ENCODE results near the gene ERMP1.

The ERMP1 gene

DNA sequence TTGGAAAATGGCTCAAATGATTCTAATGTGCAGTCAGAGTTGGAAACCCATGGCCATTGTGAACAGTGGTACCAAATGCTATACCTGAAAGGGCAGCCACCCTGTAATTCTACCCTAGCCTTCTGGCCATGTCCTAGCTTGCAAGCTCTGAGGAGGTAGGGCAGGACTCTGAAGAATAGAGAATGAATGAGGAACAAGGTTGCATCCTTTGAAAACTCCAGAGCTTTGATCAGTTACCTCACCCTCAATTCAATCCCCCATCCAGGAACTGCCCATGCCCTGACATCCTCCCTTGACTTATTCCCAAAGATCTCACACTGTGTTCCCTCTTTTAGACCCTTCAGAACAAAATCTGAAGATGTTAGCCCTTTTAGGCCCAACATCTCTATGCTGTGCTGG, 17.8 kb upstream of the ERMP1 start:
- Histone ChIP-seq H2AK5ac (ENCODE audit: low read depth, low read length) (no peak overlapping the region), H2BK15ac (ENCODE audit: low read length) (no peak overlapping the region), H4K8ac (ENCODE audit: low read depth, low read length) (no peak overlapping the region), H2BK5ac (ENCODE audit: low read length) (no peak overlapping the region), H3K18ac (ENCODE audit: low read length) (no peak overlapping the region), H3K23ac (ENCODE audit: low read depth, low read length, poor library complexity) (no peak overlapping the region), H4K91ac (ENCODE audit: low read depth, low read length, poor library complexity) (no peak overlapping the region), H2AFZ (ENCODE audit: low read length) (no peak overlapping the region), H3K27ac (replicated peaks; ENCODE audit: low read length) (no peak overlapping the region), H3K14ac (ENCODE audit: low read length) (no peak overlapping the region), H3K4ac (ENCODE audit: low read length) (no peak overlapping the region), H3K4me1 (ENCODE audit: control insufficient read depth in 2 of 2, insufficient read depth in 1 of 2, low read depth in 1 of 2, low read length in 2 of 2) (no peaks in the 10 kb centered on the region), H2BK12ac (ENCODE audit: low read length) (no peak overlapping the region), H3K4me3 (ENCODE audit: low read length in 2 of 2) (no peak overlapping the region), H2BK120ac (ENCODE audit: low read depth, low read length) (no peak overlapping the region), H3K79me1 (ENCODE audit: low read depth, low read length) (no peaks in the 10 kb centered on the region), H3K27me3 (ENCODE audit: control insufficient read depth in 3 of 3, insufficient read depth in 3 of 3, low read depth in 1 of 3, low read length in 3 of 3) (no peaks in the 10 kb centered on the region), H3K36me3 (replicated peaks in 1 of 2; ENCODE audit: control insufficient read depth in 2 of 2, insufficient read depth in 2 of 2, low read length in 2 of 2) (no peaks in the 10 kb centered on the region), H3K4me2 (ENCODE audit: insufficient read depth, low read length, poor library complexity, severe bottlenecking) (no peak overlapping the region), H3K9ac (ENCODE audit: low read depth, low read length, poor library complexity) (no peak overlapping the region), H3K9me3 (replicated peaks in 1 of 2; ENCODE audit: control insufficient read depth in 2 of 2, insufficient read depth in 1 of 2, low read depth in 1 of 2, low read length in 2 of 2) (no peaks in the 10 kb centered on the region)
- no peak for DNase-seq (ENCODE audit: low spot score)

DNA sequence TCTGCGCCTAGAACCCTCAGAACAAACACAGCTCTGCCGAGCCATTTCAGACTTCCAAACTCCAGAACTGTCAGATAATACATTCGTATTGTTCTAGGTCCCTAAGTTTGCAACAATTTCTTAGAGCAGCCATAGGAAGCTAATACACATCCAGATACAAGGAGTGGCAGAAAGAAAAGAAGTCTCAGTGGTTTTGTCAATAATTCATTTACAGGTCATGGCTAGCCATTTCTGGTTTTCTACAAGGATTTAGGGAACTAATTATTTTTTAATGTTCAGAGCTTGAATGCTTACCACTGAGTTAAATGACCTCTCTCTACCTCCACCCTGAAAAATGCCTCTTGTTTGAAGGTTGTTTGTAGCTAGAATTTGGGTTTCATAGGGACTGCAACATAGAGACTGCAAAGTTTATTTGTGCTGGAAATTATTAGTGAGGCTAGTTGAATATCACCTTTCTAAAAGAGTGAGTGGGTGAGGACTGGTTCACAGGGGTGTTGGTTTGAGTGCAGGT, 15.5 kb upstream of the ERMP1 start:
- no peak overlapping the region for H3K23ac ChIP-seq (ENCODE audit: low read depth, low read length, poor library complexity)
- no peak for DNase-seq (ENCODE audit: low spot score)
- no peaks in the 10 kb centered on the region for H3K27me3 ChIP-seq (ENCODE audit: control insufficient read depth in 3 of 3, insufficient read depth in 3 of 3, low read depth in 1 of 3, low read length in 3 of 3)
- no peak overlapping the region for H3K9ac ChIP-seq (ENCODE audit: low read depth, low read length, poor library complexity)
- no peak overlapping the region for H3K4ac ChIP-seq (ENCODE audit: low read length)
- no peak overlapping the region for H3K4me2 ChIP-seq (ENCODE audit: insufficient read depth, low read length, poor library complexity, severe bottlenecking)
- no peak overlapping the region for H3K18ac ChIP-seq (ENCODE audit: low read length)
- H2BK120ac ChIP-seq (ENCODE audit: low read depth, low read length): no peak overlapping the region
- no peak overlapping the region for H2AK5ac ChIP-seq (ENCODE audit: low read depth, low read length)
- no peak overlapping the region for H2BK12ac ChIP-seq (ENCODE audit: low read length)
- no peak overlapping the region for H4K8ac ChIP-seq (ENCODE audit: low read depth, low read length)
- H4K91ac ChIP-seq (ENCODE audit: low read depth, low read length, poor library complexity): no peak overlapping the region
- H2BK15ac ChIP-seq (ENCODE audit: low read length): no peak overlapping the region
- H2AFZ ChIP-seq (ENCODE audit: low read length): no peak overlapping the region
- H3K9me3 ChIP-seq (replicated peaks in 1 of 2; ENCODE audit: control insufficient read depth in 2 of 2, insufficient read depth in 1 of 2, low read depth in 1 of 2, low read length in 2 of 2): no peaks in the 10 kb centered on the region
- WGBS, 2 donors (ENCODE audit: extremely low coverage in 2 of 2, insufficient read length in 2 of 2, insufficient replicate concordance in 1 of 2): no CpG with 5 or more reads among the region's 3 CpGs
- H2BK5ac ChIP-seq (ENCODE audit: low read length): no peak overlapping the region
- H3K4me1 ChIP-seq (ENCODE audit: control insufficient read depth in 2 of 2, insufficient read depth in 1 of 2, low read depth in 1 of 2, low read length in 2 of 2): peaks cover 4 to 5% of the 10 kb centered on the region in 2 donors
- no peaks in the 10 kb centered on the region for H3K79me1 ChIP-seq (ENCODE audit: low read depth, low read length)
- H3K4me3 ChIP-seq (ENCODE audit: low read length in 2 of 2): no peak overlapping the region
- H3K27ac ChIP-seq (replicated peaks; ENCODE audit: low read length): no peak overlapping the region
- no peaks in the 10 kb centered on the region for H3K36me3 ChIP-seq (replicated peaks in 1 of 2; ENCODE audit: control insufficient read depth in 2 of 2, insufficient read depth in 2 of 2, low read length in 2 of 2)
- no peak overlapping the region for H3K14ac ChIP-seq (ENCODE audit: low read length)

DNA sequence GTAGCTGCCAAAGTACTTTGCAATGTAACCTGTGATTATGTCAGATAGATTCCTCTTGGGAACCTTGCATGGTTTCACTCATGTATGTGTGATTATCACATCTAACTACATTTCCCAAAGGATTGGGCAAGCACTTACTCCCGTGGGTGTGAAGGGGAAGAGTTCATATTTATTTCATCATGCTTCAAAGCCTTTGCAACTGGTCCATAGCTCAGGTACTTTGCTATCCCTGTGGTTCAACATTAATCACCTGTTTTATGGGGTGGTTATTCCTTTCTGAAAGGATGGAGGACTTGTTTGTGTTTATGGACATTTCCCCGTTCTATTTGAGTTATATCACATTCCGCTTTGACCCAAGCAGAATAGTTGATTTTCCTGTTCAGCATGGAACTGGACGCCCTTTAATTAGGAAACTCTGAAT, 13.6 kb upstream of the ERMP1 start:
- no peaks in the 10 kb centered on the region for H3K27me3 ChIP-seq (ENCODE audit: control insufficient read depth in 3 of 3, insufficient read depth in 3 of 3, low read depth in 1 of 3, low read length in 3 of 3)
- H2BK5ac ChIP-seq (ENCODE audit: low read length): no peak overlapping the region
- H3K9me3 ChIP-seq (replicated peaks in 1 of 2; ENCODE audit: control insufficient read depth in 2 of 2, insufficient read depth in 1 of 2, low read depth in 1 of 2, low read length in 2 of 2): no peaks in the 10 kb centered on the region
- no peak overlapping the region for H3K18ac ChIP-seq (ENCODE audit: low read length)
- no peak overlapping the region for H3K14ac ChIP-seq (ENCODE audit: low read length)
- H3K4me1 ChIP-seq (ENCODE audit: control insufficient read depth in 2 of 2, insufficient read depth in 1 of 2, low read depth in 1 of 2, low read length in 2 of 2): peaks cover 6 to 7% of the 10 kb centered on the region in 2 donors
- WGBS, 2 donors (ENCODE audit: extremely low coverage in 2 of 2, insufficient read length in 2 of 2, insufficient replicate concordance in 1 of 2): no CpG with 5 or more reads among the region's 4 CpGs
- no peak overlapping the region for H2BK15ac ChIP-seq (ENCODE audit: low read length)
- H3K36me3 ChIP-seq (replicated peaks in 1 of 2; ENCODE audit: control insufficient read depth in 2 of 2, insufficient read depth in 2 of 2, low read length in 2 of 2): no peaks in the 10 kb centered on the region
- no peak overlapping the region for H2BK12ac ChIP-seq (ENCODE audit: low read length)
- H4K8ac ChIP-seq (ENCODE audit: low read depth, low read length): no peak overlapping the region
- H3K79me1 ChIP-seq (ENCODE audit: low read depth, low read length): no peaks in the 10 kb centered on the region
- no peak overlapping the region for H3K4me3 ChIP-seq (ENCODE audit: low read length in 2 of 2)
- DNase-seq (ENCODE audit: low spot score): no peak
- H3K9ac ChIP-seq (ENCODE audit: low read depth, low read length, poor library complexity): no peak overlapping the region
- H2AFZ ChIP-seq (ENCODE audit: low read length): no peak overlapping the region
- no peak overlapping the region for H3K4ac ChIP-seq (ENCODE audit: low read length)
- H2BK120ac ChIP-seq (ENCODE audit: low read depth, low read length): no peak overlapping the region
- H3K23ac ChIP-seq (ENCODE audit: low read depth, low read length, poor library complexity): no peak overlapping the region
- H3K4me2 ChIP-seq (ENCODE audit: insufficient read depth, low read length, poor library complexity, severe bottlenecking): no peak overlapping the region
- no peak overlapping the region for H2AK5ac ChIP-seq (ENCODE audit: low read depth, low read length)
- H3K27ac ChIP-seq (replicated peaks; ENCODE audit: low read length): no peak overlapping the region
- no peak overlapping the region for H4K91ac ChIP-seq (ENCODE audit: low read depth, low read length, poor library complexity)

DNA sequence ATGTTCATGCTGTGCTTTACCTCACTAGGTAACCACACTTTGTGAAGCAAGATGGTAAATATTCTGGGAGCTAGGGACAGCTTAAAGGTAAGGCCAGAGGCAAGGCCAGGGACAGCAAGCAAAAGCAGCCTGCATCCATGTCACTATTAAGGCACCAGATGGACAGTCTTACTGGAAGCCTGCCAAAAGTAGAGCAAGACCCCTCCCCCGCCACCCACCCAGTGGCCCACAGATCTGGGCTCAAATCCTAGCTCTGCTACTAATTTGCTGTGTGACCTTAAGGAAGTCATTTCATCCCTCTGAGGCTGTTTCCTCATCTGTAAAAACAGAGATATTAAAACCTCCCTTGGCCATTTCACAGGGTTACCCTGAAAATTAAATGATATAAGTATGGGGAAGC, 13.2 kb upstream of the ERMP1 start:
- H4K91ac ChIP-seq (ENCODE audit: low read depth, low read length, poor library complexity): no peak overlapping the region
- peaks cover 6 to 7% of the 10 kb centered on the region in 2 donors for H3K4me1 ChIP-seq (ENCODE audit: control insufficient read depth in 2 of 2, insufficient read depth in 1 of 2, low read depth in 1 of 2, low read length in 2 of 2)
- H3K9ac ChIP-seq (ENCODE audit: low read depth, low read length, poor library complexity): no peak overlapping the region
- no peak overlapping the region for H2BK15ac ChIP-seq (ENCODE audit: low read length)
- H2AFZ ChIP-seq (ENCODE audit: low read length): no peak overlapping the region
- no peak overlapping the region for H3K4me2 ChIP-seq (ENCODE audit: insufficient read depth, low read length, poor library complexity, severe bottlenecking)
- H3K4me3 ChIP-seq (ENCODE audit: low read length in 2 of 2): no peak overlapping the region
- H3K27ac ChIP-seq (replicated peaks; ENCODE audit: low read length): no peak overlapping the region
- no peak overlapping the region for H2AK5ac ChIP-seq (ENCODE audit: low read depth, low read length)
- H3K79me1 ChIP-seq (ENCODE audit: low read depth, low read length): no peaks in the 10 kb centered on the region
- no peaks in the 10 kb centered on the region for H3K27me3 ChIP-seq (ENCODE audit: control insufficient read depth in 3 of 3, insufficient read depth in 3 of 3, low read depth in 1 of 3, low read length in 3 of 3)
- H4K8ac ChIP-seq (ENCODE audit: low read depth, low read length): no peak overlapping the region
- peak overlapping the region; percentile 26 for H2BK5ac ChIP-seq (ENCODE audit: low read length)
- H3K4ac ChIP-seq (ENCODE audit: low read length): no peak overlapping the region
- no peak overlapping the region for H2BK12ac ChIP-seq (ENCODE audit: low read length)
- H2BK120ac ChIP-seq (ENCODE audit: low read depth, low read length): no peak overlapping the region
- no peak overlapping the region for H3K18ac ChIP-seq (ENCODE audit: low read length)
- DNase-seq (ENCODE audit: low spot score): no peak
- H3K9me3 ChIP-seq (replicated peaks in 1 of 2; ENCODE audit: control insufficient read depth in 2 of 2, insufficient read depth in 1 of 2, low read depth in 1 of 2, low read length in 2 of 2): no peaks in the 10 kb centered on the region
- no CpG with 5 or more reads among the region's 1 CpG for WGBS, 2 donors (ENCODE audit: extremely low coverage in 2 of 2, insufficient read length in 2 of 2, insufficient replicate concordance in 1 of 2)
- no peak overlapping the region for H3K23ac ChIP-seq (ENCODE audit: low read depth, low read length, poor library complexity)
- H3K14ac ChIP-seq (ENCODE audit: low read length): no peak overlapping the region
- H3K36me3 ChIP-seq (replicated peaks in 1 of 2; ENCODE audit: control insufficient read depth in 2 of 2, insufficient read depth in 2 of 2, low read length in 2 of 2): no peaks in the 10 kb centered on the region

Data from neuronal stem cell (in vitro differentiated cells).